CD14-positive monocyte (primary cell): ENCODE measurements around the gene UBAP2. TPM values are rescaled to one million over a fixed set of nuclear protein-coding genes. Genes with fewer than 3 reads are reported as not detected.

Source experiments
- DNase-seq, 3 donors: peaks; one replicate each; pipeline ENCODE4 v3.0.0-alpha.2; 2011 to 2022
- H2AFZ ChIP-seq: 2 replicates; pipeline ENCODE4 v1.6.0; 2012; ENCODE audit warnings: mild to moderate bottlenecking, low read depth, low read length, inconsistent platforms; ENCODE audit not compliant: insufficient read depth, poor library complexity, severe bottlenecking
- H3K27ac ChIP-seq, 2 donors: 1 replicate in 1 of 2; 2 replicates in 1 of 2; pipeline ENCODE4 v1.5.1; 2012 to 2013; ENCODE audit warnings: low read length in 2 of 2, control low read depth in 1 of 2, inconsistent platforms in 1 of 2, low read depth in 1 of 2, mild to moderate bottlenecking in 1 of 2
- H3K27me3 ChIP-seq, 2 donors: one replicate each; pipeline versions ENCODE4 v1.6.0 to v1.6.1; 2011 to 2013; ENCODE audit warnings: low read length in 2 of 2; ENCODE audit not compliant: control insufficient read depth in 2 of 2, insufficient read depth in 2 of 2
- H3K36me3 ChIP-seq, 2 donors: replicated peaks in 1 of 2; 1 replicate in 1 of 2; 2 replicates in 1 of 2; pipeline versions ENCODE4 v1.5.1 to v1.6.1; 2012 to 2013; ENCODE audit warnings: low read length in 2 of 2, control low read depth in 1 of 2, inconsistent platforms in 1 of 2, mild to moderate bottlenecking in 1 of 2; ENCODE audit not compliant: insufficient read depth in 2 of 2, control insufficient read depth in 1 of 2
- H3K4me1 ChIP-seq, 2 donors: 1 replicate in 1 of 2; 2 replicates in 1 of 2; pipeline versions ENCODE4 v1.5.1 to v1.6.1; 2012 to 2013; ENCODE audit warnings: low read length in 2 of 2, control low read depth in 1 of 2, inconsistent platforms in 1 of 2, mild to moderate bottlenecking in 1 of 2, moderate library complexity in 1 of 2; ENCODE audit not compliant: insufficient read depth in 2 of 2, control insufficient read depth in 1 of 2
- H3K4me2 ChIP-seq: replicated peaks from 2 replicates; pipeline ENCODE3; 2012; ENCODE audit warnings: low read length, moderate library complexity, mild to moderate bottlenecking; ENCODE audit not compliant: poor library complexity, severe bottlenecking; ENCODE audit errors: extremely low read depth
- H3K4me3 ChIP-seq, 3 experiments: fragments of 200-600 bp in 1 of 3; sonication (generic) in 1 of 3; replicated peaks in 1 of 3; 1 replicate in 2 of 3; 2 replicates in 1 of 3; pipeline ENCODE4 v1.5.1; 2011 to 2013; ENCODE audit warnings: low read length in 3 of 3, mild to moderate bottlenecking in 3 of 3, control low read depth in 2 of 3, low read depth in 2 of 3, inconsistent platforms in 1 of 3, moderate library complexity in 1 of 3
- H3K79me2 ChIP-seq: 2 replicates; pipeline ENCODE4 v1.6.0; 2012; ENCODE audit warnings: mild to moderate bottlenecking, control low read depth, inconsistent platforms, low read length, moderate library complexity; ENCODE audit not compliant: insufficient read depth
- H3K9ac ChIP-seq: 2 replicates; pipeline ENCODE4 v1.6.0; 2017; ENCODE audit warnings: low read length, mild to moderate bottlenecking; ENCODE audit not compliant: insufficient read depth, poor library complexity, severe bottlenecking
- H3K9me3 ChIP-seq, 2 donors: replicated peaks in 1 of 2; 1 replicate in 1 of 2; 2 replicates in 1 of 2; pipeline versions ENCODE4 v1.5.1 to v1.6.1; 2012 to 2013; ENCODE audit warnings: low read length in 2 of 2, control low read depth in 1 of 2; ENCODE audit not compliant: control insufficient read depth in 1 of 2, insufficient read depth in 1 of 2
- H4K20me1 ChIP-seq: 2 replicates; pipeline ENCODE4 v1.6.0; 2012; ENCODE audit warnings: mild to moderate bottlenecking, low read length, control low read depth, moderate library complexity; ENCODE audit not compliant: insufficient read depth
- H3K27ac Mint-ChIP-seq, 7 donors: one replicate each; pipeline ENCODE4 v1.8.0; 2020; ENCODE audit warnings: mild to moderate bottlenecking in 7 of 7, mixed read lengths in 7 of 7, moderate library complexity in 6 of 7, inconsistent platforms in 2 of 7
- H3K27me3 Mint-ChIP-seq, 3 donors: one replicate each; pipeline ENCODE4 v1.8.0; 2021 to 2022; ENCODE audit warnings: low read depth in 3 of 3, mild to moderate bottlenecking in 3 of 3, mixed read lengths in 3 of 3, moderate library complexity in 3 of 3, inconsistent platforms in 1 of 3
- H3K36me3 Mint-ChIP-seq, 2 donors: one replicate each; pipeline ENCODE4 v1.8.0; 2020; ENCODE audit warnings: mixed read lengths in 2 of 2, inconsistent platforms in 1 of 2, mild to moderate bottlenecking in 1 of 2
- H3K4me1 Mint-ChIP-seq: one replicate; pipeline ENCODE4 v1.8.0; 2020; ENCODE audit warnings: mild to moderate bottlenecking, mixed read lengths
- H3K4me3 Mint-ChIP-seq, 2 donors: one replicate each; pipeline ENCODE4 v1.8.0; 2020; ENCODE audit warnings: mild to moderate bottlenecking in 2 of 2, mixed read lengths in 2 of 2, moderate library complexity in 1 of 2
- H3K9me3 Mint-ChIP-seq, 7 donors: one replicate each; pipeline ENCODE4 v1.8.0; 2020 to 2022; ENCODE audit warnings: mixed read lengths in 7 of 7, mild to moderate bottlenecking in 6 of 7, moderate library complexity in 6 of 7, inconsistent platforms in 2 of 7
- WGBS: methylation state at CpG from one replicate; pipeline ENCODE4 v1.1.5; 2013; ENCODE audit warnings: missing lambda C conversion rate; ENCODE audit not compliant: insufficient coverage; 5-methylcytosine and 5-hydroxymethylcytosine counted together
- intact Hi-C, 2 donors: fragments of 100-400 bp; cut with micrococcal nuclease; formaldehyde crosslinking; loops; one replicate each; pipeline versions ENCODE4 v1.15.0 to v1.15.1; 2023
- polyA plus RNA-seq, 3 donors: library from polyadenylated mRNA; depleted of rRNA in 1 of 3; unstranded in 2 of 3; stranded (reverse) in 1 of 3; fragments of 300-500 nt in 2 of 3; fragments of >200 nt in 1 of 3; fragmentation: Illumina TruSeq in 2 of 3; gene quantifications; 1 replicate in 2 of 3; 2 replicates in 1 of 3; pipeline ENCODE4 v1.2.3, GENCODE V29; 2012 to 2021
- TF ChIP-seq, protein P1 (sequence below): fragments of 200-600 bp; IDR thresholded peaks from one replicate; pipeline ENCODE4 v1.8.0; 2022; ENCODE audit warnings: antibody characterized with exemption, mild to moderate bottlenecking

The UBAP2 gene
- polyA plus RNA-seq, 3 donors: 4.3 to 13.0 (median 5.7) TPM

DNA sequence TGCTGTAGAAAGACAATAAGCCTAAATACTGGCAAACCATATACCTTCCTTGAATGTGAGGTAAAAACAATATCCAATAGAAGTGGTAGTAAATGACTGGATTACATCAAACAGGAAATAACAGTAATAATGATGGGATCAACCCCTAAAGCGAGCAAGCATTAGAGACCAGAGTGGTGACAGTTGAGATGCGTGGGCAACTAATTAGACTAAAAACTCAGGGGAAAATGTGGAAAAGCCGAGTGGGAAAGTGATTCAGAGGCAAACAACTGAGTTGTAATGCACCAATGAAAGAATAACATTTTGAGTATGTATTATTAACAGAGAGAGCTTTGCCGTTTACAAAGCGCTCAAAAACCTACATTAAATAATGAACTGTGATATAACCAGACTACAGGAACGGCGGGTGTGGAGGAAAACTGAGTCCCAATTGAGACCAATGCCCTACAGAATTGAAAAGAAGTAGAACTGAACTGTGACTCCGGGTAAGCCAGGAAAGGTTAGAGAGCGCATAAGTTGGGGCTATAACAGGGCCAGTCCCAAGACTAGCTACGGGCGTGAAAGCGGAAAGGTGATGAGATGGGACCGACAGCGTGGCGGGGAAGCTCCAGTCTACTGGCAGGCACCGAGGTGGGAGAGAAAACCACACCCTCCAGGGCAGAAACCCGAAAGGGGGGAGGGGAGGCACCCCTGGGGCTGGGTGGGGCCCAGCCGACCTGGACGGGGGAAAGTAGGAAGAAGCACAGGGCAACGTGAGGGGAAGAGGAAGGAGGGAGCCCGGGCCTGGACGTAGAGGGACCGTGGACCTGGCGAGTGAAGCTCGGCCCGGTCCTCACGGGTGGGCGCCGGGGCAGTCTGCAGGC lies 592 bp downstream of the UBAP2 start:
- TF ChIP-seq, protein P1, sequence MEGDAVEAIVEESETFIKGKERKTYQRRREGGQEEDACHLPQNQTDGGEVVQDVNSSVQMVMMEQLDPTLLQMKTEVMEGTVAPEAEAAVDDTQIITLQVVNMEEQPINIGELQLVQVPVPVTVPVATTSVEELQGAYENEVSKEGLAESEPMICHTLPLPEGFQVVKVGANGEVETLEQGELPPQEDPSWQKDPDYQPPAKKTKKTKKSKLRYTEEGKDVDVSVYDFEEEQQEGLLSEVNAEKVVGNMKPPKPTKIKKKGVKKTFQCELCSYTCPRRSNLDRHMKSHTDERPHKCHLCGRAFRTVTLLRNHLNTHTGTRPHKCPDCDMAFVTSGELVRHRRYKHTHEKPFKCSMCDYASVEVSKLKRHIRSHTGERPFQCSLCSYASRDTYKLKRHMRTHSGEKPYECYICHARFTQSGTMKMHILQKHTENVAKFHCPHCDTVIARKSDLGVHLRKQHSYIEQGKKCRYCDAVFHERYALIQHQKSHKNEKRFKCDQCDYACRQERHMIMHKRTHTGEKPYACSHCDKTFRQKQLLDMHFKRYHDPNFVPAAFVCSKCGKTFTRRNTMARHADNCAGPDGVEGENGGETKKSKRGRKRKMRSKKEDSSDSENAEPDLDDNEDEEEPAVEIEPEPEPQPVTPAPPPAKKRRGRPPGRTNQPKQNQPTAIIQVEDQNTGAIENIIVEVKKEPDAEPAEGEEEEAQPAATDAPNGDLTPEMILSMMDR: no peak
- H3K36me3 ChIP-seq: peaks cover 0 to 6% of the 10 kb centered on the region in 2 donors
- Mint-ChIP-seq H3K27ac (peak overlapping the region; percentile 99 to 100 (median 100)), H3K4me3 (peak overlapping the region; percentile 97 to 99), H3K36me3 (peaks cover 0 to 4% of the 10 kb centered on the region in 2 donors), H3K9me3 (no peaks in the 10 kb centered on the region), H3K4me1 (peaks cover 26% of the 10 kb centered on the region), H3K27me3 (peaks cover 0 to 1% (median 0%) of the 10 kb centered on the region in 3 donors)
- peak overlapping the region; percentile 94 for H3K9ac ChIP-seq
- intact Hi-C loops: no loop called here
- no peaks in the 10 kb centered on the region for H3K27me3 ChIP-seq
- peak overlapping the region; percentile 96 for H2AFZ ChIP-seq
- peak overlapping the region; percentile 90 for H3K4me2 ChIP-seq
- H3K4me1 ChIP-seq: peaks cover 23 to 31% of the 10 kb centered on the region in 2 donors
- 0% methylated on average over 24 of the region's 29 CpGs for WGBS
- DNase-seq: peak in 2 of 3 donors; percentile 12 to 24
- peak overlapping the region; percentile 59 to 98 (median 96) for H3K4me3 ChIP-seq
- H3K27ac ChIP-seq: peak overlapping the region; percentile 94 to 99
- peaks cover 56% of the 10 kb centered on the region for H3K79me2 ChIP-seq
- H3K9me3 ChIP-seq: no peaks in the 10 kb centered on the region
- H4K20me1 ChIP-seq: peaks cover 7% of the 10 kb centered on the region

DNA sequence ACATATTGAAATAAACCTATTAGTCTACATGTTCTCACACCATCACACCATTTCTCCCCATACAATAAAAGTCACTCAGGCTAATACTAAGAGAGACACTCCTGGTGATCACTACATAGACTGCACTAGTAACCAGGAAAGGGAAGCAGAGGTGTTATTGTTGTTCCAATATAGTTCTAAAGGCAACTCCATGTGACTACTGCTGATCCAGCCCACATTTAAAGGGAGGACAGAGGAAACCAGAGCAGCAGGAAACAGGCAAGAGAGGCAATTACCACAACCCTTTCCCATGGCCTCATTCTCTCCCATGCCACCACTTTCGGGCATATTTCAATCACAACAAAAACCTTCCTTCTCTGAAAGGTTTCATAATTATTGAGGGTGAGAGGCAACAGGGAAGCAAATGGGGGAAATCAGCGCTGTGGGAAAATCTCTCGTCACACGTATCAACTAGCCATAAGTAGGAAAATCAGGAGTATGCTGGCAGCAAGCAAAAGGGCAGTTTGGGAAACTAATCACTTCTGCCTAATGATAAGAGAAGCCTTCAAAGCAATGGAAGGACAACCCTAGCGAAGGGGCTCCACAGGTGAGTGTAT lies 1.8 kb downstream of the UBAP2 start:
- H3K9me3 ChIP-seq: no peaks in the 10 kb centered on the region
- peaks cover 0 to 16% of the 10 kb centered on the region in 2 donors for H3K36me3 ChIP-seq
- Mint-ChIP-seq H3K4me3 (peak overlapping the region; percentile 46 to 69), H3K4me1 (peaks cover 26% of the 10 kb centered on the region), H3K27ac (peak overlapping the region in 6 of 7 donors; percentile 6 to 85 (median 44)), H3K36me3 (peaks cover 0 to 4% of the 10 kb centered on the region in 2 donors), H3K9me3 (no peaks in the 10 kb centered on the region), H3K27me3 (peaks cover 0 to 1% (median 0%) of the 10 kb centered on the region in 3 donors)
- TF ChIP-seq, protein P1: no peak
- H3K4me2 ChIP-seq: peak overlapping the region; percentile 90
- H2AFZ ChIP-seq: peak overlapping the region; percentile 9
- H3K9ac ChIP-seq: no peak overlapping the region
- peak overlapping the region in 1 of 2 donors; percentile 99 for H3K27ac ChIP-seq
- H3K27me3 ChIP-seq: no peaks in the 10 kb centered on the region
- no peak for DNase-seq
- H3K4me3 ChIP-seq: peak overlapping the region in 1 of 3 experiments; percentile 98
- WGBS: no CpG with 5 or more reads among the region's 5 CpGs
- intact Hi-C loops: no loop called here
- peaks cover 23 to 31% of the 10 kb centered on the region in 2 donors for H3K4me1 ChIP-seq
- H4K20me1 ChIP-seq: peaks cover 7% of the 10 kb centered on the region
- H3K79me2 ChIP-seq: peaks cover 68% of the 10 kb centered on the region
